K562 (cell line): ENCODE data around the gene FTO. TPM values are rescaled to one million over a fixed set of nuclear protein-coding genes. Genes with fewer than 3 reads are reported as not detected.

ENCODE experiments used
- ATAC-seq: fragments of 200-7000 bp; cut with Tn5 transposase; 3 replicates; pipeline ENCODE4 v1.9.1; 2020; ENCODE audit warnings: moderate library complexity
- BruUV-seq: library from RNA; stranded (reverse); fragments of 400-500 nt; replicated peaks from 2 replicates; lab custom pipeline; 2021; lab: Mats Ljungman, UMichigan
- CTCF ChIA-PET: fragments of 300-600 bp; formaldehyde crosslinking; extraction: SDS; loops from one replicate; lab custom pipeline; 2021; ENCODE audit warnings: low intra/inter-chr PET ratio; lab: Yijun Ruan, JAX
- POLR2A ChIA-PET: fragments of 300-600, 350-650 bp; sonication (Branson Sonifier 250); formaldehyde crosslinking; extraction: SDS; loops from one replicate; lab custom pipeline; 2021; ENCODE audit warnings: antibody characterized with exemption, inconsistent platforms; lab: Yijun Ruan, JAX
- DNase-seq, 4 experiments: peaks; one replicate each; pipeline versions ENCODE4 v3.0.0 to v3.0.0-alpha.2; 2011 to 2018; ENCODE audit warnings: low spot score in 3 of 4, mixed read lengths in 3 of 4; ENCODE audit errors: extremely low read depth in 1 of 4
- FAIRE-seq: peaks from 2 replicates; lab custom pipeline; 2011; peaks lifted over from hg19 to GRCh38; lab: Jason Lieb, UNC
- H2AFZ ChIP-seq: 2 replicates; pipeline ENCODE4 v1.6.0; 2011; ENCODE audit warnings: low read depth, low read length, control low read depth, inconsistent platforms
- H3K27ac ChIP-seq: fragments of 200-600 bp; 3 replicates; pipeline ENCODE4 v1.8.0; 2011; ENCODE audit warnings: low read depth, mild to moderate bottlenecking, control low read depth, inconsistent platforms, low read length, moderate library complexity, mixed read lengths; ENCODE audit errors: extremely low read depth
- H3K27me3 ChIP-seq, 2 experiments: fragments of 300-600 bp in 1 of 2; 2 replicates in 1 of 2; 3 replicates in 1 of 2; pipeline versions ENCODE4 v1.6.0 to v1.8.0; 2011; ENCODE audit warnings: inconsistent platforms in 2 of 2, low read length in 2 of 2, mild to moderate bottlenecking in 1 of 2, mixed read lengths in 1 of 2, moderate library complexity in 1 of 2; ENCODE audit not compliant: control insufficient read depth in 2 of 2, insufficient read depth in 2 of 2
- H3K36me3 ChIP-seq: fragments of 300-600 bp; 3 replicates; pipeline ENCODE4 v1.8.0; 2011; ENCODE audit warnings: mild to moderate bottlenecking, low read length, inconsistent platforms; ENCODE audit not compliant: control insufficient read depth, insufficient read depth
- H3K4me1 ChIP-seq, 2 experiments: fragments of 200-600 bp in 1 of 2; replicated peaks in 1 of 2; 2 replicates in 1 of 2; 3 replicates in 1 of 2; pipeline versions ENCODE4 v1.5.1 to v1.8.0; 2011; ENCODE audit warnings: inconsistent platforms in 2 of 2, low read length in 2 of 2, mild to moderate bottlenecking in 1 of 2, mixed read lengths in 1 of 2, moderate library complexity in 1 of 2; ENCODE audit not compliant: control insufficient read depth in 2 of 2, insufficient read depth in 2 of 2
- H3K4me2 ChIP-seq: 2 replicates; pipeline ENCODE4 v1.6.1; 2011; ENCODE audit warnings: low read length, control low read depth, inconsistent platforms, mixed read lengths; ENCODE audit not compliant: insufficient read depth
- H3K4me3 ChIP-seq: fragments of 200-600 bp; sonication (generic), shearing (Covaris generic); 2 replicates; pipeline ENCODE4 v1.5.1; 2016; ENCODE audit warnings: control low read depth, inconsistent platforms
- H3K79me2 ChIP-seq: fragments of 200-600 bp; 3 replicates; pipeline ENCODE4 v1.8.0; 2011; ENCODE audit warnings: low read length, inconsistent platforms; ENCODE audit not compliant: control insufficient read depth, insufficient read depth
- H3K9ac ChIP-seq, 2 experiments: 2 replicates each; pipeline versions ENCODE4 v1.6.0 to v1.6.1; 2011; ENCODE audit warnings: low read depth in 2 of 2, low read length in 2 of 2, control low read depth in 1 of 2, inconsistent platforms in 1 of 2, mild to moderate bottlenecking in 1 of 2, mixed read lengths in 1 of 2; ENCODE audit not compliant: insufficient read depth in 1 of 2
- H3K9me1 ChIP-seq: one replicate; pipeline ENCODE4 v1.6.0; 2011; ENCODE audit warnings: inconsistent platforms, mild to moderate bottlenecking, low read length, moderate library complexity; ENCODE audit not compliant: control insufficient read depth, insufficient read depth
- H3K9me3 ChIP-seq: replicated peaks from 2 replicates; pipeline ENCODE4 v1.5.1; 2011; ENCODE audit warnings: low read depth, low read length, inconsistent platforms; ENCODE audit not compliant: control insufficient read depth, insufficient read depth
- H4K20me1 ChIP-seq: replicated peaks from 2 replicates; pipeline ENCODE4 v1.6.1; 2011; ENCODE audit warnings: low read length, inconsistent platforms, mixed read lengths; ENCODE audit not compliant: control insufficient read depth, insufficient read depth
- BRD4 ChIP-seq: fragments of 200-600 bp; sonication (generic); IDR thresholded peaks from 2 replicates; pipeline ENCODE4 v1.6.1; 2017; ENCODE audit warnings: inconsistent platforms
- CBX8 ChIP-seq: fragments of 200-600 bp; sonication (generic); IDR thresholded peaks from 2 replicates; pipeline ENCODE4 v1.6.1; 2012; ENCODE audit warnings: borderline replicate concordance, mixed run types, low read depth, mild to moderate bottlenecking, moderate library complexity, mixed read lengths, low read length, control low read depth, inconsistent platforms; ENCODE audit not compliant: poor library complexity, severe bottlenecking; ENCODE audit errors: extremely low read depth
- ELF4 ChIP-seq: fragments of 450-650 bp; formaldehyde crosslinking; IDR thresholded peaks from 2 replicates; pipeline ENCODE4 v1.4.0; 2022; ENCODE audit warnings: missing genetic modification characterization
- GATA2 ChIP-seq: sonication (generic); formaldehyde crosslinking; IDR thresholded peaks from 2 replicates; pipeline ENCODE4 v1.4.0; 2020; ENCODE audit warnings: mild to moderate bottlenecking, missing genetic modification reagents
- HDAC1 ChIP-seq, 2 experiments: fragments of 450-650 bp; IDR thresholded peaks; 2 replicates each; pipeline ENCODE4 v1.6.1; 2016 to 2017; ENCODE audit warnings: inconsistent platforms in 1 of 2, mild to moderate bottlenecking in 1 of 2, moderate library complexity in 1 of 2
- IRF9 ChIP-seq: fragments of 450-650 bp; IDR thresholded peaks from 2 replicates; pipeline ENCODE4 v1.6.1; 2016; ENCODE audit warnings: missing biosample characterization, missing genetic modification characterization
- PHF20 ChIP-seq: fragments of 450-650 bp; IDR thresholded peaks from 2 replicates; pipeline ENCODE4 v1.6.1; 2018; ENCODE audit not compliant: partially characterized antibody
- SP2 ChIP-seq: IDR thresholded peaks from 2 replicates; pipeline ENCODE4 v1.6.1; 2011; ENCODE audit warnings: mild to moderate bottlenecking, low read depth, low read length, moderate library complexity; ENCODE audit not compliant: poor library complexity, severe bottlenecking; ENCODE audit errors: extremely low read depth
- SRF ChIP-seq, 2 experiments: fragments of 250-450, 450-650 bp in 1 of 2; sonication (Bioruptor Pico) in 1 of 2; sonication (generic) in 1 of 2; formaldehyde crosslinking; IDR thresholded peaks; 2 replicates each; pipeline versions ENCODE4 v1.5.0 to v1.5.1; 2020 to 2022; ENCODE audit warnings: mild to moderate bottlenecking in 1 of 2, missing genetic modification reagents in 1 of 2
- TEAD4 ChIP-seq, 2 experiments: sonication (generic) in 1 of 2; formaldehyde crosslinking in 1 of 2; IDR thresholded peaks; 2 replicates each; pipeline versions ENCODE4 v1.6.1 to v1.8.0; 2012 to 2022; ENCODE audit warnings: borderline replicate concordance in 1 of 2, inconsistent platforms in 1 of 2, low read length in 1 of 2, mild to moderate bottlenecking in 1 of 2, missing genetic modification reagents in 1 of 2
- ZC3H11A ChIP-seq: IDR thresholded peaks from 2 replicates; pipeline ENCODE4 v1.6.1; 2012; ENCODE audit warnings: low read depth, low read length, improper control_type of control experiment
- ZNF134 ChIP-seq: fragments of 250-450 bp; sonication (Bioruptor Pico); conservative IDR thresholded peaks from 2 replicates; pipeline ENCODE4 v1.4.0; 2020
- ZNF140 ChIP-seq: fragments of 250-450 bp; sonication (Bioruptor Pico); IDR thresholded peaks from 2 replicates; pipeline ENCODE4 v1.8.0; 2021; ENCODE audit warnings: moderate library complexity, mild to moderate bottlenecking, inconsistent platforms
- ZNF174 ChIP-seq: fragments of 250-450 bp; sonication (Bioruptor Pico); IDR thresholded peaks from 2 replicates; pipeline ENCODE4 v1.4.0; 2020; ENCODE audit warnings: mild to moderate bottlenecking
- ZNF217 ChIP-seq: sonication (generic); formaldehyde crosslinking; IDR thresholded peaks from 2 replicates; pipeline ENCODE4 v1.8.0; 2022; ENCODE audit warnings: mild to moderate bottlenecking, missing genetic modification reagents
- ZNF280A ChIP-seq: fragments of 450-650 bp; IDR thresholded peaks from 2 replicates; pipeline ENCODE4 v1.6.1; 2018; ENCODE audit warnings: mild to moderate bottlenecking, low read depth; ENCODE audit not compliant: partially characterized antibody
- WGBS: fragments of 100-300 bp; shearing (Covaris generic); methylation state at CpG from one replicate; pipeline ENCODE4 v1.1.6; 2016; ENCODE audit warnings: low coverage, mixed read lengths; ENCODE audit not compliant: insufficient coverage; ENCODE audit errors: missing lambda C conversion rate; 5-methylcytosine and 5-hydroxymethylcytosine counted together
- in situ Hi-C: fragments of 300-500 bp; cut with MboI; formaldehyde crosslinking; loops from 4 replicates; pipeline ENCODE4 v1.15.0; 2018; ENCODE audit warnings: inconsistent platforms, mixed read lengths
- intact Hi-C: fragments of 100-400 bp; cut with micrococcal nuclease; formaldehyde crosslinking; loops from 2 replicates; pipeline ENCODE4 v1.14.2; 2022
- polyA plus RNA-seq, 8 experiments: library from polyadenylated mRNA; depleted of rRNA in 4 of 8; stranded (reverse) in 5 of 8; unstranded in 3 of 8; fragments of >200 nt; fragmentation: Nextera tagmentation in 2 of 8; fragmentation: Illumina TruSeq in 1 of 8; extraction: Ambion mirVana in 2 of 8; extraction: Trizol in 1 of 8; gene quantifications; 2 replicates each; pipeline versions ENCODE4 v1.2.1 to v1.2.3, GENCODE V29; 2011 to 2014; ENCODE audit warnings: inconsistent platforms in 1 of 8, missing spikeins in 1 of 8
- total RNA-seq, 7 experiments: library from RNA; depleted of rRNA in 6 of 7; stranded (reverse); fragments of >200 nt in 6 of 7; fragmentation: Illumina TruSeq in 2 of 7; extraction: Trizol in 2 of 7; gene quantifications; 2 replicates each; pipeline versions ENCODE4 v1.2.1 to v1.2.3, GENCODE V29; 2011 to 2021; ENCODE audit warnings: low replicate concordance in 1 of 7

The FTO gene
- total and polyA plus RNA-seq, 9 of the 15 experiments (the other 6 are each of a cell fraction or from before 2014, with no cell fraction given), result 11.3 to 27.7 (median 25.5) TPM

- Histone ChIP-seq H3K4me1 (no peaks in the 10 kb centered on the region), H3K9ac (no peak overlapping the region), H3K4me2 (no peak overlapping the region), H3K27me3 (no peaks in the 10 kb centered on the region), H3K9me3 (no peaks in the 10 kb centered on the region), H3K27ac (no peak overlapping the region), H3K4me3 (no peak overlapping the region), H3K9me1 (no peaks in the 10 kb centered on the region), H3K79me2 (no peaks in the 10 kb centered on the region), H3K36me3 (no peaks in the 10 kb centered on the region), H4K20me1 (0 out of 2 replicates have a peak, but pooled peaks cover 3% of the 10 kb centered on the region), H2AFZ (no peak overlapping the region)
- ATAC-seq (no peak), FAIRE-seq (no peak), DNase-seq (no peak)
- intact Hi-C loops (no loop called here), in situ Hi-C loops (no loop called here)
- WGBS, result 56% methylated on average over 2 of the region's 2 CpGs
- CTCF ChIA-PET, result no interaction called here
- no TSS peak for BruUV-seq
- POLR2A ChIA-PET, result no interaction called here
- no peak for TF ChIP-seq SP2
- no peak for TF ChIP-seq SRF (CRISPR knock-in tag; IDR thresholded peaks at IDR 0.05)
- no peak for TF ChIP-seq ZNF140 (CRISPR knock-in tag)
- TF ChIP-seq PHF20, result no peak
- TF ChIP-seq GATA2 (CRISPR knock-in tag), result no peak
- TF ChIP-seq TEAD4 (IDR thresholded peaks at IDR 0.05; ENCODE audit: low read length), result no peak
- TF ChIP-seq TEAD4 (CRISPR knock-in tag; IDR thresholded peaks at IDR 0.05; ENCODE audit: borderline replicate concordance), result no peak
- no peak for TF ChIP-seq ZNF134 (CRISPR knock-in tag)
- TF ChIP-seq ZNF174 (CRISPR knock-in tag), result no peak
- no peak for TF ChIP-seq ZC3H11A
- TF ChIP-seq BRD4, result no peak
- TF ChIP-seq CBX8, result no peak
- TF ChIP-seq ELF4 (CRISPR knock-in tag), result no peak
- TF ChIP-seq IRF9, result no peak
- no peak for TF ChIP-seq ZNF217 (CRISPR knock-in tag)
- TF ChIP-seq ZNF280A, result no peak
- TF ChIP-seq HDAC1 (IDR thresholded peaks at IDR 0.05), result no peak
Measured at GRCh38 chr16:53789137-53789536, 85.2 kb downstream of the FTO start.
